ENCODE results near the gene WAS. TPM values are rescaled to one million over a fixed set of nuclear protein-coding genes. Genes with fewer than 3 reads are reported as not detected.

The WAS gene
- total RNA-seq, 2 donors from 2014 or later: 1.0 TPM; not detected in 1

- H3K4me1 ChIP-seq: no peaks in the 10 kb centered on the region
- no peaks in the 10 kb centered on the region for H3K9me3 ChIP-seq
- no peaks in the 10 kb centered on the region for H3K36me3 ChIP-seq (replicated peaks in 1 of 2; ENCODE audit: insufficient read depth in 1 of 2, low read depth in 2 of 2)
- TF ChIP-seq, protein P1, sequence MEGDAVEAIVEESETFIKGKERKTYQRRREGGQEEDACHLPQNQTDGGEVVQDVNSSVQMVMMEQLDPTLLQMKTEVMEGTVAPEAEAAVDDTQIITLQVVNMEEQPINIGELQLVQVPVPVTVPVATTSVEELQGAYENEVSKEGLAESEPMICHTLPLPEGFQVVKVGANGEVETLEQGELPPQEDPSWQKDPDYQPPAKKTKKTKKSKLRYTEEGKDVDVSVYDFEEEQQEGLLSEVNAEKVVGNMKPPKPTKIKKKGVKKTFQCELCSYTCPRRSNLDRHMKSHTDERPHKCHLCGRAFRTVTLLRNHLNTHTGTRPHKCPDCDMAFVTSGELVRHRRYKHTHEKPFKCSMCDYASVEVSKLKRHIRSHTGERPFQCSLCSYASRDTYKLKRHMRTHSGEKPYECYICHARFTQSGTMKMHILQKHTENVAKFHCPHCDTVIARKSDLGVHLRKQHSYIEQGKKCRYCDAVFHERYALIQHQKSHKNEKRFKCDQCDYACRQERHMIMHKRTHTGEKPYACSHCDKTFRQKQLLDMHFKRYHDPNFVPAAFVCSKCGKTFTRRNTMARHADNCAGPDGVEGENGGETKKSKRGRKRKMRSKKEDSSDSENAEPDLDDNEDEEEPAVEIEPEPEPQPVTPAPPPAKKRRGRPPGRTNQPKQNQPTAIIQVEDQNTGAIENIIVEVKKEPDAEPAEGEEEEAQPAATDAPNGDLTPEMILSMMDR (IDR thresholded peaks at IDR 0.05): no peak
- TF ChIP-seq POLR2A (IDR thresholded peaks at IDR 0.05): no peak
- intact Hi-C loops (cut with DNase I): no loop called here
- H3K27ac ChIP-seq: no peak overlapping the region
- H3K27me3 ChIP-seq: no peaks in the 10 kb centered on the region
- H3K4me3 ChIP-seq: no peak overlapping the region
- ATAC-seq: no peak
- DNase-seq: no peak
These were observed 45.1 kb downstream of the WAS start for GRCh38 chrX:48728653-48729052.

DNA sequence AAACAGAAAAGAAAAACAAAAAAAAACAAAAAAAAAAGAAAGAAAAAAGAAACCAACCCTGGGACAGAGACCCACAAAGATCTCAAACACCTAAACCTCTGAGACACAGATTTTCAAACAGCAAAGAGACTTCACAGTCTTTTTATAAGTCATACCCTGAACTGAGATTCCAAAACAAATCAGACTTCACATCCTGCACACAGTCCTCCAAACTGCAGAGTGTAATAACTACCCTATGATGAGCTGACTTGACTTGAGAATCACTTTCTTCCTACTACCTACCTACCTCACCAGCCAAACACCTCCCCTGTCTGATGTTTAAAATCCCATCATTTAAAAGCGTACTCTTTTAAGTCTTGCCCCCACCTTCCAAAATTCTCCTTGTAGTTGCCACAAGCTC is 52.7 kb downstream of the WAS start:
- no peaks in the 10 kb centered on the region for H3K9me3 ChIP-seq
- no peak overlapping the region for H3K4me3 ChIP-seq
- whole genome bisulfite sequencing, 2 donors: 87 to 89% methylated on average over 1 of the region's 1 CpG
- no peak overlapping the region for H3K27ac ChIP-seq
- TF ChIP-seq, protein P1 (IDR thresholded peaks at IDR 0.05): no peak
- no peak for TF ChIP-seq POLR2A (IDR thresholded peaks at IDR 0.05)
- DNase-seq (no peak), ATAC-seq (no peak)
- intact Hi-C loops (cut with DNase I): no loop called here
- no peaks in the 10 kb centered on the region for H3K27me3 ChIP-seq
- peaks cover 5% of the 10 kb centered on the region for H3K4me1 ChIP-seq
- no peaks in the 10 kb centered on the region for H3K36me3 ChIP-seq (replicated peaks in 1 of 2; ENCODE audit: insufficient read depth in 1 of 2, low read depth in 2 of 2)

DNA sequence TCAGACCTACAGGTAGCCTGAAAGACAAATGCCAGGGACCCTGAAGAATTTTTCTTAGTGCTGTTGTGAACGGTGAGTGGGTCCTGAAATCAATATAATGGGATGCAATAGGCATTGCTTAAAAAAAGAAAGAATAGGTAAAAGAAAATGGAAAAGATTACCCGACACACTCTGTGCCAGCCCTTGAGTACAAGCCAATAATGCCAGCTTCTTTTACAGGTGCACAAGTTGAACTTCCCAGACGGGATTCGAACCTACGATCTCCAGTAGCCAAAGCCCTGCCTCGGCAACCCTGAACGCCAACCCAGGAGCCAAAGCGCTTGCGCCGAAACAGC is 53.2 kb downstream of the WAS start:
- Histone ChIP-seq H3K4me1 (peaks cover 5% of the 10 kb centered on the region), H3K27me3 (no peaks in the 10 kb centered on the region), H3K36me3 (replicated peaks in 1 of 2; ENCODE audit: insufficient read depth in 1 of 2, low read depth in 2 of 2) (no peaks in the 10 kb centered on the region), H3K4me3 (no peak overlapping the region), H3K27ac (peak overlapping the region in 2 of 4 donors; percentile 37 to 91), H3K9me3 (no peaks in the 10 kb centered on the region)
- ATAC-seq (no peak), DNase-seq (no peak)
- TF ChIP-seq, protein P1 (IDR thresholded peaks at IDR 0.05): no peak
- TF ChIP-seq POLR2A (IDR thresholded peaks at IDR 0.05): no peak
- 7 to 10% methylated on average over 2 to 10 of the region's 10 CpGs for WGBS, 2 donors
- intact Hi-C loops (cut with DNase I): no loop called here

DNA sequence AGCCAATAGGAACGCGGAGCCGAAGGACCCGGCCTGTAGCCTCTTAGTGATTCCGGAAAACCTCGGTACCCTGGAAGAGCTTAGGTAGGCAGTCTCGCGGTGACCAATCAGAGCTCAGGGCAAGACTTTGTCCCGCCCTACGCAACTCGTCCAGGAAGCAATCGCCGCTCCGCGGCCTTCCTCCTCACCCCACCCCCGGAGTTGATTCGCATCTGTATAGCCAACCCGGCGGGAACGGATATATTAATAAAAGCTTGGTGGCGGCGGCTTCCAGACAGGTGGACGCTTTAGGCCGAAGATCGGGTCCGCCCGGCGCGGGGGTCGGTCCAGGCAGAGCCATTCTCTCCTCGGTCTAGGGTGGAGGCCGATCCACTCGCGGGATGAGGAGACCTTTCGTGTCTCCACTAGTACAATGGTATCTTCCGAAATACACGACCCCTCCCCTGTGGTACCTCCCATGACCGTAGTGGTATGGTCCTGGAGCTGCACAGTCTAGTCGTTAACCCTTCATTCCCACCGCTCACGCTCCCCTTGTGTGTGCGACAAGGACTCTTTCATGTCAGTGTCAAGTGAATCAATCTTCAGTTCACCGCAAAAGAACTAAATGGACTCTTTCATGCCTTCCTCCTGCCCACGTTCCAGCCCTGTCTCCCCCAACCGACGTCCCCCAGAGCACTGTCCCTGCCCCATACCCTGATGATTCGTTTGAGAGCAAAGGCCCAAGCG is 53.8 kb downstream of the WAS start:
- peak overlapping the region; percentile 74 to 93 (median 86) for H3K27ac ChIP-seq
- H3K9me3 ChIP-seq: no peaks in the 10 kb centered on the region
- H3K4me1 ChIP-seq: peaks cover 5% of the 10 kb centered on the region
- H3K27me3 ChIP-seq: no peaks in the 10 kb centered on the region
- DNase-seq: peak; percentile 89 to 96 (median 92)
- H3K36me3 ChIP-seq (replicated peaks in 1 of 2; ENCODE audit: insufficient read depth in 1 of 2, low read depth in 2 of 2): no peaks in the 10 kb centered on the region
- ATAC-seq: peak; percentile 100
- intact Hi-C loops (cut with DNase I): no loop called here
- WGBS, 2 donors: 0 to 1% methylated on average over 6 to 48 of the region's 48 CpGs
- TF ChIP-seq POLR2A (IDR thresholded peaks at IDR 0.05): peak; percentile 42 to 80 (median 75)
- TF ChIP-seq, protein P1 (IDR thresholded peaks at IDR 0.05): no peak
- peak overlapping the region in 1 of 2 donors; percentile 37 for H3K4me3 ChIP-seq

DNA sequence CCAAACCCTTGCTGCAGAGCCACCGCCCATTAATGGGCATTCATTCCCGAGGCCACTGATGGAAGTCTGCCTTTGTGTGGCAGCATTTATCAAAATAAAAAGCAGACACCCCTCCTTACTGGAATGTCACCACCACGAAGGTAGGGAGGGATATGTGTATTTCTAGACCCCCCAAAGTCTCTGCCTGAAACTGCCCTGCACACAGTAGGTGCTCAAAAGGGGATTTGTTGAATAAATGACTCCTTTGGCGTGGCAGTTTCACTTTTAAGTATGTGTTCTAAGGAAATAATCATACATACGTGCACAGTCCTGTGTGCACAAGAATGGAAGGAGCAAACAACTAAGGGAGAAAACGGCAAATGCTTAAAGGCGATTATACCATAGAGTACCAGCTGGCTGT is 54.3 kb downstream of the WAS start:
- no peaks in the 10 kb centered on the region for H3K36me3 ChIP-seq (replicated peaks in 1 of 2; ENCODE audit: insufficient read depth in 1 of 2, low read depth in 2 of 2)
- ATAC-seq: no peak
- peak overlapping the region; percentile 74 to 93 (median 86) for H3K27ac ChIP-seq
- 42 to 67% methylated on average over 4 to 7 of the region's 7 CpGs for WGBS, 2 donors
- H3K4me3 ChIP-seq: no peak overlapping the region
- no peaks in the 10 kb centered on the region for H3K27me3 ChIP-seq
- intact Hi-C loops (cut with DNase I): no loop called here
- H3K4me1 ChIP-seq: peaks cover 5% of the 10 kb centered on the region
- no peak for TF ChIP-seq POLR2A (IDR thresholded peaks at IDR 0.05)
- TF ChIP-seq, protein P1 (IDR thresholded peaks at IDR 0.05): no peak
- H3K9me3 ChIP-seq: no peaks in the 10 kb centered on the region
- DNase-seq: no peak

Measured in body of pancreas (tissue), 4 donors.